ENCODE measurements around the gene TMEM132C.

The TMEM132C gene

GRCh38 chr12:128290938-128291337 is 24.0 kb downstream of the TMEM132C start:
- no peak for DNase-seq

GRCh38 chr12:128298091-128298748 is 31.2 kb downstream of the TMEM132C start:
- DNase-seq, result no peak

GRCh38 chr12:128305336-128305892 is 38.4 kb downstream of the TMEM132C start:
- DNase-seq, result no peak

GRCh38 chr12:128307791-128308190 is 40.8 kb downstream of the TMEM132C start:
- DNase-seq, result no peak

GRCh38 chr12:128312661-128313060 is 45.7 kb downstream of the TMEM132C start:
- no peak for DNase-seq

GRCh38 chr12:128313931-128314330 is 47.0 kb downstream of the TMEM132C start:
- DNase-seq, result no peak

GRCh38 chr12:128314611-128315010 is 47.6 kb downstream of the TMEM132C start:
- DNase-seq, result no peak

- no peak for DNase-seq
These were observed 49.1 kb downstream of the TMEM132C start for GRCh38 chr12:128316078-128316477.

- no peak for DNase-seq
These were observed 50.1 kb downstream of the TMEM132C start for GRCh38 chr12:128316973-128317526.

GRCh38 chr12:128318341-128318740 is 51.4 kb downstream of the TMEM132C start:
- no peak for DNase-seq

- DNase-seq, result no peak
These were observed 52.0 kb downstream of the TMEM132C start for GRCh38 chr12:128318946-128319345.

- DNase-seq, result no peak
These were observed 55.4 kb downstream of the TMEM132C start for GRCh38 chr12:128322341-128322740.

- DNase-seq, result no peak
These were observed 56.4 kb downstream of the TMEM132C start for GRCh38 chr12:128323145-128323920.

GRCh38 chr12:128325646-128326045 is 58.7 kb downstream of the TMEM132C start:
- DNase-seq, result no peak

- DNase-seq, result no peak
These were observed 59.4 kb downstream of the TMEM132C start for GRCh38 chr12:128326406-128326805.

GRCh38 chr12:128328961-128329360 is 62.0 kb downstream of the TMEM132C start:
- DNase-seq, result no peak

- no peak for DNase-seq
These were observed 69.5 kb downstream of the TMEM132C start for GRCh38 chr12:128336204-128337070.

GRCh38 chr12:128337071-128337345 is 70.0 kb downstream of the TMEM132C start:
- DNase-seq, result no peak

GRCh38 chr12:128337431-128338170 is 70.6 kb downstream of the TMEM132C start:
- DNase-seq, result no peak

GRCh38 chr12:128338386-128339125 is 71.6 kb downstream of the TMEM132C start:
- no peak for DNase-seq

GRCh38 chr12:128339126-128339520 is 72.2 kb downstream of the TMEM132C start:
- DNase-seq, result no peak

GRCh38 chr12:128339631-128340030 is 72.7 kb downstream of the TMEM132C start:
- no peak for DNase-seq
